ENCODE data around the gene KCNK5. TPM values are rescaled to one million over a fixed set of nuclear protein-coding genes. Genes with fewer than 3 reads are reported as not detected.
A peak's percentile ranks its signal among the peaks of the same experiment; 100 is the strongest.

The KCNK5 gene
- total and polyA plus RNA-seq, 9 of the 15 experiments (the other 6 are each of a cell fraction or from before 2014, with no cell fraction given), result 1.5 to 45.8 (median 25.8) TPM

DNA sequence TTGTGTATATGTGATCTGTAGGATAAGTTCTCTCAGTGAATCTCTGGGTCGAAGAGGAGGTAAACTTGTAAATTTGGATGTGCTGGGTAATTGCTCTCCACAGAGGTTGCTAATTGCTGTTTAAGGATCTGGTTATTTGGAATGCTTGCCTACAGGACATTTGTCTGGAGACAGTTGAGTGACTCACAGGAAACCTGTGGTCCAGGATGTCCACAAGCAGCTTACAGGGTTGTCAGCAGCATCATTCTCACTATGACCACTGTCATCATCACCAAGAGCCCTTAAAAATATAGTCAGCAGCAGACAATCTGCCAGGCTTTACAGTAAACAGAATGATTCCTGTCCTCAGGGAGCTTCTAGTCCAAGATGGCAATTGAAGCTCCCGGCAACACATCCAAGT is 31.2 kb upstream of the KCNK5 start:
- POLR2A ChIA-PET, result interaction anchor here (0.6 kb wide), 2 partner anchors 14 to 181 kb away, joined by 3 read pairs; no protein-coding TSS in a partner anchor
- Histone ChIP-seq H3K9ac (ENCODE audit: insufficient read depth in 1 of 2, low read depth in 2 of 2, low read length in 2 of 2) (no peak overlapping the region), H3K27ac (ENCODE audit: extremely low read depth, low read depth, low read length) (no peak overlapping the region), H2AFZ (ENCODE audit: low read depth, low read length) (no peak overlapping the region), H3K4me1 (replicated peaks in 1 of 2; ENCODE audit: control insufficient read depth in 2 of 2, insufficient read depth in 2 of 2, low read length in 2 of 2) (no peaks in the 10 kb centered on the region), H3K79me2 (ENCODE audit: control insufficient read depth, insufficient read depth, low read length) (no peaks in the 10 kb centered on the region), H4K20me1 (replicated peaks; ENCODE audit: control insufficient read depth, insufficient read depth, low read length) (no peaks in the 10 kb centered on the region), H3K4me2 (ENCODE audit: insufficient read depth, low read length) (no peak overlapping the region), H3K27me3 (ENCODE audit: control insufficient read depth in 2 of 2, insufficient read depth in 2 of 2, low read length in 2 of 2) (peaks cover 38 to 60% of the 10 kb centered on the region in 2 experiments), H3K36me3 (ENCODE audit: control insufficient read depth, insufficient read depth, low read length) (no peaks in the 10 kb centered on the region), H3K9me3 (replicated peaks; ENCODE audit: control insufficient read depth, insufficient read depth, low read depth, low read length) (no peaks in the 10 kb centered on the region), H3K4me3 (no peak overlapping the region), H3K9me1 (ENCODE audit: control insufficient read depth, insufficient read depth, low read length) (no peaks in the 10 kb centered on the region)
- DNase-seq (ENCODE audit: extremely low read depth in 1 of 4, low spot score in 3 of 4), result no peak
- in situ Hi-C loops (cut with MboI) (no loop called here), intact Hi-C loops (cut with micrococcal nuclease) (no loop called here)
- no TSS peak for BruUV-seq (replicated peaks)
- FAIRE-seq, result no peak
- TF ChIP-seq ZNF696 (CRISPR knock-in tag; conservative IDR thresholded peaks at IDR 0.05) (no peak), ZNF316 (IDR thresholded peaks at IDR 0.05) (0 out of 2 replicates have a peak, but pooled peaks have one; percentile 31)
- CTCF ChIA-PET (ENCODE audit: low intra/inter-chr PET ratio), result no interaction called here
- no peak for ATAC-seq
- 13% methylated on average over 2 of the region's 2 CpGs for WGBS (ENCODE audit: insufficient coverage, low coverage, missing lambda C conversion rate)

- Histone ChIP-seq H3K4me2 (ENCODE audit: insufficient read depth, low read length) (no peak overlapping the region), H3K36me3 (ENCODE audit: control insufficient read depth, insufficient read depth, low read length) (no peaks in the 10 kb centered on the region), H3K4me3 (no peak overlapping the region), H3K4me1 (replicated peaks in 1 of 2; ENCODE audit: control insufficient read depth in 2 of 2, insufficient read depth in 2 of 2, low read length in 2 of 2) (no peaks in the 10 kb centered on the region), H3K79me2 (ENCODE audit: control insufficient read depth, insufficient read depth, low read length) (no peaks in the 10 kb centered on the region), H3K27ac (ENCODE audit: extremely low read depth, low read depth, low read length) (no peak overlapping the region), H3K9me1 (ENCODE audit: control insufficient read depth, insufficient read depth, low read length) (no peaks in the 10 kb centered on the region), H3K9ac (ENCODE audit: insufficient read depth in 1 of 2, low read depth in 2 of 2, low read length in 2 of 2) (no peak overlapping the region), H3K9me3 (replicated peaks; ENCODE audit: control insufficient read depth, insufficient read depth, low read depth, low read length) (no peaks in the 10 kb centered on the region), H3K27me3 (ENCODE audit: control insufficient read depth in 2 of 2, insufficient read depth in 2 of 2, low read length in 2 of 2) (peaks cover 42 to 60% of the 10 kb centered on the region in 2 experiments), H2AFZ (ENCODE audit: low read depth, low read length) (no peak overlapping the region), H4K20me1 (replicated peaks; ENCODE audit: control insufficient read depth, insufficient read depth, low read length) (no peaks in the 10 kb centered on the region)
- FAIRE-seq (no peak), DNase-seq (ENCODE audit: extremely low read depth in 1 of 4, low spot score in 3 of 4) (no peak), ATAC-seq (peak; percentile 67)
- CTCF ChIA-PET (ENCODE audit: low intra/inter-chr PET ratio), result no interaction called here
- in situ Hi-C loops (cut with MboI) (no loop called here), intact Hi-C loops (cut with micrococcal nuclease) (no loop called here)
- WGBS (ENCODE audit: insufficient coverage, low coverage, missing lambda C conversion rate), result 29% methylated on average over 2 of the region's 2 CpGs
- no TSS peak for BruUV-seq (replicated peaks)
- POLR2A ChIA-PET, result interaction anchor here (0.8 to 1.7 kb wide), 5 partner anchors 9 to 261 kb away, joined by 3 to 8 read pairs (median 4); no protein-coding TSS in a partner anchor
- TF ChIP-seq KDM5B (IDR thresholded peaks at IDR 0.05; ENCODE audit: insufficient replicate concordance, low read depth, low read length), result no peak
- TF ChIP-seq, protein P1, sequence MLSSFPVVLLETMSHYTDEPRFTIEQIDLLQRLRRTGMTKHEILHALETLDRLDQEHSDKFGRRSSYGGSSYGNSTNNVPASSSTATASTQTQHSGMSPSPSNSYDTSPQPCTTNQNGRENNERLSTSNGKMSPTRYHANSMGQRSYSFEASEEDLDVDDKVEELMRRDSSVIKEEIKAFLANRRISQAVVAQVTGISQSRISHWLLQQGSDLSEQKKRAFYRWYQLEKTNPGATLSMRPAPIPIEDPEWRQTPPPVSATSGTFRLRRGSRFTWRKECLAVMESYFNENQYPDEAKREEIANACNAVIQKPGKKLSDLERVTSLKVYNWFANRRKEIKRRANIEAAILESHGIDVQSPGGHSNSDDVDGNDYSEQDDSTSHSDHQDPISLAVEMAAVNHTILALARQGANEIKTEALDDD (IDR thresholded peaks at IDR 0.05), result peak; percentile 59
- no peak for TF ChIP-seq ARID3A (IDR thresholded peaks at IDR 0.05; ENCODE audit: borderline replicate concordance, low read depth, low read length)
Observed at GRCh38 chr6:39256294-39256940, 27.1 kb upstream of the KCNK5 start.
